ENCODE data around the gene CADPS2.

CADPS2 gene

DNA sequence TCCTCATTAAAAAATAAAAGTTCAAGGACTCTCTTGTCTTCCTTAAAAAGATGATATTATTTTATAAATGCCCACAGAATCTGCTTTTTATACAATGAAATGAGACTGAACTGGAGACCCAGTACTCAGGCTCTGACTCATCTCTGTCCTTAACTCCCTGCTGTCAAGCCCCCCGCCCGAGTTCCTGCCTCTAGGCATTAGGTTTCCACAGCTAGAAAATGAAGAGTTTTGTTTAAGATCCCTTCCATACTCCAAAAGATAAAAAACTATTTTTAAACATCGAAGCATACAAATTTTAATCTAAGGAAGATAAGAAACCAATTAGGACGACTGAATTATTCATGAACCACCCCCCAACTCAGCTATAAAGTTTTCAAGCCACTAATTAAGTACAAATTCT lies 484.0 kb downstream of the CADPS2 start:
- no peak for TF ChIP-seq EP300 (IDR thresholded peaks at IDR 0.05; ENCODE audit: borderline replicate concordance)

GRCh38 chr7:122397381-122397780 lies 488.9 kb downstream of the CADPS2 start:
- TF ChIP-seq, protein P1, sequence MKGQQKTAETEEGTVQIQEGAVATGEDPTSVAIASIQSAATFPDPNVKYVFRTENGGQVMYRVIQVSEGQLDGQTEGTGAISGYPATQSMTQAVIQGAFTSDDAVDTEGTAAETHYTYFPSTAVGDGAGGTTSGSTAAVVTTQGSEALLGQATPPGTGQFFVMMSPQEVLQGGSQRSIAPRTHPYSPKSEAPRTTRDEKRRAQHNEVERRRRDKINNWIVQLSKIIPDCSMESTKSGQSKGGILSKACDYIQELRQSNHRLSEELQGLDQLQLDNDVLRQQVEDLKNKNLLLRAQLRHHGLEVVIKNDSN (IDR thresholded peaks at IDR 0.05), result no peak
- TF ChIP-seq RAD21 (IDR thresholded peaks at IDR 0.05; ENCODE audit: low read depth), result no peak
- TF ChIP-seq TCF12 (IDR thresholded peaks at IDR 0.05; ENCODE audit: low read depth), result no peak
- TF ChIP-seq CEBPB (IDR thresholded peaks at IDR 0.05), result no peak
- TF ChIP-seq EP300 (IDR thresholded peaks at IDR 0.05; ENCODE audit: borderline replicate concordance), result no peak
- TF ChIP-seq TAF1 (IDR thresholded peaks at IDR 0.05; ENCODE audit: low read depth), result no peak
- TF ChIP-seq EGR1 (IDR thresholded peaks at IDR 0.05), result no peak
- no peak for TF ChIP-seq MAX (IDR thresholded peaks at IDR 0.05)
- TF ChIP-seq YY1 (IDR thresholded peaks at IDR 0.05; ENCODE audit: low read depth), result no peak

DNA sequence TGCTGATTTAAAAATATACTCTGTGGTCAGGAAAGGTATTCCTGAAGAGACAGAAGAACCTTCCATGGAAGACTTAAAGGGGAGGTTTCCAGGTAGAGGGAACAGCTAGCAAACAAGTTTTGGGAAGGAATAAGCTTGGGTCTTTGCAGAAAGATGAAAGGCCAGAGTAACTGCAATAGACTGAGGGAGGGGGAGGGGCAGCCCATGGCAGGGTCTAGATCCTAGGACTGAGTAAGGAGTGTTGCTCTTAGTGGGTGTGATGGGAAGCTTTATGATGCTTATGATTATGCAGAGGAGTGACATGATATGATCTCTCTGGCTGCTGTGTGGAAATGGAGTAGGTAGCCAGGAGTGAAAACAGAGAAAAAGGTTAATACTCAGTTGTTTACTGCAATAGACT lies 491.7 kb downstream of the CADPS2 start:
- TF ChIP-seq NFIC (IDR thresholded peaks at IDR 0.05), result no peak
- TF ChIP-seq, protein P2, sequence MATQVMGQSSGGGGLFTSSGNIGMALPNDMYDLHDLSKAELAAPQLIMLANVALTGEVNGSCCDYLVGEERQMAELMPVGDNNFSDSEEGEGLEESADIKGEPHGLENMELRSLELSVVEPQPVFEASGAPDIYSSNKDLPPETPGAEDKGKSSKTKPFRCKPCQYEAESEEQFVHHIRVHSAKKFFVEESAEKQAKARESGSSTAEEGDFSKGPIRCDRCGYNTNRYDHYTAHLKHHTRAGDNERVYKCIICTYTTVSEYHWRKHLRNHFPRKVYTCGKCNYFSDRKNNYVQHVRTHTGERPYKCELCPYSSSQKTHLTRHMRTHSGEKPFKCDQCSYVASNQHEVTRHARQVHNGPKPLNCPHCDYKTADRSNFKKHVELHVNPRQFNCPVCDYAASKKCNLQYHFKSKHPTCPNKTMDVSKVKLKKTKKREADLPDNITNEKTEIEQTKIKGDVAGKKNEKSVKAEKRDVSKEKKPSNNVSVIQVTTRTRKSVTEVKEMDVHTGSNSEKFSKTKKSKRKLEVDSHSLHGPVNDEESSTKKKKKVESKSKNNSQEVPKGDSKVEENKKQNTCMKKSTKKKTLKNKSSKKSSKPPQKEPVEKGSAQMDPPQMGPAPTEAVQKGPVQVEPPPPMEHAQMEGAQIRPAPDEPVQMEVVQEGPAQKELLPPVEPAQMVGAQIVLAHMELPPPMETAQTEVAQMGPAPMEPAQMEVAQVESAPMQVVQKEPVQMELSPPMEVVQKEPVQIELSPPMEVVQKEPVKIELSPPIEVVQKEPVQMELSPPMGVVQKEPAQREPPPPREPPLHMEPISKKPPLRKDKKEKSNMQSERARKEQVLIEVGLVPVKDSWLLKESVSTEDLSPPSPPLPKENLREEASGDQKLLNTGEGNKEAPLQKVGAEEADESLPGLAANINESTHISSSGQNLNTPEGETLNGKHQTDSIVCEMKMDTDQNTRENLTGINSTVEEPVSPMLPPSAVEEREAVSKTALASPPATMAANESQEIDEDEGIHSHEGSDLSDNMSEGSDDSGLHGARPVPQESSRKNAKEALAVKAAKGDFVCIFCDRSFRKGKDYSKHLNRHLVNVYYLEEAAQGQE (IDR thresholded peaks at IDR 0.05; ENCODE audit: low read depth), result no peak
- no peak for TF ChIP-seq RAD21 (IDR thresholded peaks at IDR 0.05; ENCODE audit: low read depth)
- TF ChIP-seq TCF12 (IDR thresholded peaks at IDR 0.05; ENCODE audit: low read depth), result no peak
- no peak for TF ChIP-seq EP300 (IDR thresholded peaks at IDR 0.05; ENCODE audit: borderline replicate concordance)
- no peak for TF ChIP-seq TAF1 (IDR thresholded peaks at IDR 0.05; ENCODE audit: low read depth)
- TF ChIP-seq, protein P1 (IDR thresholded peaks at IDR 0.05), result no peak
- no peak for TF ChIP-seq CREB1 (IDR thresholded peaks at IDR 0.05; ENCODE audit: low read depth)
- no peak for TF ChIP-seq CEBPB (IDR thresholded peaks at IDR 0.05)
- TF ChIP-seq YY1 (IDR thresholded peaks at IDR 0.05; ENCODE audit: low read depth), result no peak
- no peak for TF ChIP-seq ZBTB7A (IDR thresholded peaks at IDR 0.05; ENCODE audit: low read depth)
- no peak for TF ChIP-seq FOXM1 (IDR thresholded peaks at IDR 0.05; ENCODE audit: borderline replicate concordance, low read depth)
- no peak for TF ChIP-seq MAX (IDR thresholded peaks at IDR 0.05)
- no peak for TF ChIP-seq TEAD4 (IDR thresholded peaks at IDR 0.05)
- TF ChIP-seq EGR1 (IDR thresholded peaks at IDR 0.05), result no peak

DNA sequence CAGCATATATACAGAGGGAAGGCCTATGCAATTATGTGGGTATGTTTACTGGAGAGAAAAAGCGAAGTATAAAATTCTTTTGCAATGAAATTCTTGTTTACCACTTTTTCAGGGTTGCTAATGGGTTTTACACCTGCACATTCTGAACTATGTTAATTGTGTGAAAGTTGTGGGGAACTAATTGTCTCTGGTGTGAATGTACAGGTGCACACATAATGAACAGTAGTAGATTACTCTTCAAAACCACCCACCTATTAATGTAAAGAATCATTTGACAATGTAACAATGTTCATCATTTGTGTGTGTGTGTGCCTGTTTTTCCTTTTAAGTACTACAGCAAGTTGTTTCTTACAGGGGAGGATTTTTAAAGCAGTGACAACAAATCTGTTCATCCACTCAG lies 501.7 kb downstream of the CADPS2 start:
- TF ChIP-seq RAD21 (IDR thresholded peaks at IDR 0.05; ENCODE audit: low read depth) (no peak), NFIC (IDR thresholded peaks at IDR 0.05) (no peak), FOXM1 (IDR thresholded peaks at IDR 0.05; ENCODE audit: borderline replicate concordance, low read depth) (no peak), CEBPB (IDR thresholded peaks at IDR 0.05) (no peak), TAF1 (IDR thresholded peaks at IDR 0.05; ENCODE audit: low read depth) (no peak), TCF12 (IDR thresholded peaks at IDR 0.05; ENCODE audit: low read depth) (no peak), YY1 (IDR thresholded peaks at IDR 0.05; ENCODE audit: low read depth) (no peak), CREB1 (IDR thresholded peaks at IDR 0.05; ENCODE audit: low read depth) (no peak), TEAD4 (IDR thresholded peaks at IDR 0.05) (no peak), MAX (IDR thresholded peaks at IDR 0.05) (no peak), EGR1 (IDR thresholded peaks at IDR 0.05) (no peak), EP300 (IDR thresholded peaks at IDR 0.05; ENCODE audit: borderline replicate concordance) (no peak), ZBTB7A (IDR thresholded peaks at IDR 0.05; ENCODE audit: low read depth) (no peak)
- TF ChIP-seq, protein P1 (IDR thresholded peaks at IDR 0.05), result no peak
- TF ChIP-seq, protein P2 (IDR thresholded peaks at IDR 0.05; ENCODE audit: low read depth), result no peak

DNA sequence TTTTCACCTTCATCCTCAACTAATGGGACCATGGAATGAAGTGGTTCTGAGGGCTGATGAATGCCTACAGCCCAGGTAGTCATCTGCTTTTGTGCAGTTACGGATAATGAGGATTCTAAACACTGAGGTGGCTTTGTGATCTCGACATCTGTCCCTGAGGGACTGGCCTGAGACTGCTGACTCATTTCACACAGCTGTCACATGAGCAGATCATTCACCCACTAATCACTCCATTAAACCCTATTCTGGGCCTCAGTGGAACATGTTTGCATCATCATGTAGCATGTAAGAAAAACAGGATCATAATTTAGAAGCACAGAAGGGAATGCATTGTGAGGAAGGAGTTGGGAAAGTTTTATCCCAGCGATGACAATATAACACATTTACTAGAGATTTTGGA lies 502.3 kb downstream of the CADPS2 start:
- TF ChIP-seq RAD21 (IDR thresholded peaks at IDR 0.05; ENCODE audit: low read depth) (no peak), EP300 (IDR thresholded peaks at IDR 0.05; ENCODE audit: borderline replicate concordance) (no peak), TEAD4 (IDR thresholded peaks at IDR 0.05) (no peak), FOXM1 (IDR thresholded peaks at IDR 0.05; ENCODE audit: borderline replicate concordance, low read depth) (no peak), CREB1 (IDR thresholded peaks at IDR 0.05; ENCODE audit: low read depth) (no peak), MAX (IDR thresholded peaks at IDR 0.05) (no peak)
- TF ChIP-seq, protein P2 (IDR thresholded peaks at IDR 0.05; ENCODE audit: low read depth), result no peak
- TF ChIP-seq, protein P1 (IDR thresholded peaks at IDR 0.05), result no peak
